GM23248 (cell line): Measurements from ENCODE around the gene RAI1. TPM values are rescaled to one million over a fixed set of nuclear protein-coding genes. Genes with fewer than 3 reads are reported as not detected.
A peak's percentile ranks its signal among the peaks of the same experiment; 100 is the strongest.

Source experiments
- DNase-seq: peaks from one replicate; pipeline ENCODE4 v3.0.0-alpha.2; 2015
- H2AFZ ChIP-seq: fragments of 200-600 bp; sonication (generic); 2 replicates; pipeline ENCODE4 v1.6.1; 2016; ENCODE audit warnings: antibody characterized with exemption
- H3F3A ChIP-seq: fragments of 200-600 bp; sonication (generic); 2 replicates; pipeline ENCODE4 v1.6.1; 2016; ENCODE audit warnings: mild to moderate bottlenecking, antibody characterized with exemption, mixed run types; ENCODE audit not compliant: insufficient read depth
- H3K27ac ChIP-seq: fragments of 200-600 bp; sonication (generic); 2 replicates; pipeline ENCODE4 v1.5.1; 2016; ENCODE audit warnings: mild to moderate bottlenecking
- H3K27me3 ChIP-seq: fragments of 200-600 bp; sonication (generic); replicated peaks from 2 replicates; pipeline ENCODE4 v1.6.1; 2016; ENCODE audit warnings: mild to moderate bottlenecking; ENCODE audit not compliant: insufficient read depth
- H3K36me3 ChIP-seq: fragments of 200-600 bp; sonication (generic); 2 replicates; pipeline ENCODE4 v1.6.1; 2016; ENCODE audit warnings: low read depth, mild to moderate bottlenecking
- H3K4me1 ChIP-seq: fragments of 200-600 bp; sonication (generic); 2 replicates; pipeline ENCODE4 v1.6.1; 2016; ENCODE audit warnings: mild to moderate bottlenecking; ENCODE audit not compliant: insufficient read depth
- H3K4me2 ChIP-seq: fragments of 200-600 bp; sonication (generic); one replicate; pipeline ENCODE4 v1.6.1; 2016; ENCODE audit warnings: mild to moderate bottlenecking; ENCODE audit not compliant: unreplicated experiment
- H3K4me3 ChIP-seq: fragments of 200-600 bp; sonication (generic); 2 replicates; pipeline ENCODE4 v1.5.1; 2016; ENCODE audit warnings: mild to moderate bottlenecking
- H3K79me2 ChIP-seq: fragments of 200-600 bp; sonication (generic); 2 replicates; pipeline ENCODE4 v1.6.1; 2016; ENCODE audit warnings: mild to moderate bottlenecking; ENCODE audit not compliant: insufficient read depth
- H3K9ac ChIP-seq: fragments of 200-600 bp; sonication (generic); 2 replicates; pipeline ENCODE4 v1.6.1; 2016; ENCODE audit warnings: mild to moderate bottlenecking
- H3K9me2 ChIP-seq: fragments of 200-600 bp; sonication (generic); 2 replicates; pipeline ENCODE4 v1.6.1; 2016; ENCODE audit warnings: mixed run types, mild to moderate bottlenecking, moderate library complexity; ENCODE audit not compliant: insufficient read depth
- H3K9me3 ChIP-seq: fragments of 200-600 bp; sonication (generic); one replicate; pipeline ENCODE4 v1.6.1; 2017; ENCODE audit warnings: low read depth
- H4K20me1 ChIP-seq: fragments of 200-600 bp; sonication (generic); 2 replicates; pipeline ENCODE4 v1.6.0; 2016; ENCODE audit not compliant: insufficient read depth
- EZH2 ChIP-seq: fragments of 200-600 bp; sonication (generic); IDR thresholded peaks from 2 replicates; pipeline ENCODE4 v1.6.1; 2018; ENCODE audit warnings: antibody characterized with exemption, mild to moderate bottlenecking; ENCODE audit not compliant: insufficient read depth, poor library complexity, severe bottlenecking
- EZH2phosphoT487 ChIP-seq: fragments of 200-600 bp; sonication (generic); IDR thresholded peaks from 2 replicates; pipeline ENCODE4 v1.6.1; 2018; ENCODE audit warnings: antibody characterized with exemption, moderate library complexity, mild to moderate bottlenecking, low read depth; ENCODE audit not compliant: insufficient read depth
- WGBS, 2 experiments: methylation state at CpG; one replicate each; pipeline ENCODE4 v1.1.6; 2015 to 2017; ENCODE audit warnings: low lambda C conversion rate in 2 of 2, low coverage in 1 of 2; ENCODE audit errors: missing lambda C conversion rate in 2 of 2; 5-methylcytosine and 5-hydroxymethylcytosine counted together
- in situ Hi-C: fragments of 300-500 bp; cut with MboI; formaldehyde crosslinking; loops from 2 replicates; pipeline ENCODE4 v1.15.0; 2020
- microRNA counts: library from miRNA; unstranded; fragments of <30 nt; microRNA quantifications from one replicate; lab custom pipeline; 2016
- microRNA-seq: library from miRNA; unstranded; fragments of <30 nt; microRNA quantifications from one replicate; pipeline ENCODE4, GENCODE V29; 2016; ENCODE audit warnings: borderline number of aligned reads
- polyA plus RNA-seq: library from polyadenylated mRNA; unstranded; fragments of >200 nt; fragmentation: Nextera tagmentation; extraction: Ambion mirVana; gene quantifications from 2 replicates; pipeline ENCODE4 v1.2.1, GENCODE V29; 2016
- small RNA-seq: library from RNA; depleted of rRNA; stranded (forward); fragments of <200 nt; gene quantifications from one replicate; pipeline ENCODE3, GENCODE V24; 2014; ENCODE audit warnings: low read depth, low replicate concordance
- total RNA-seq: library from RNA; depleted of rRNA; stranded (reverse); fragments of >200 nt; shearing (Covaris generic); gene quantifications from 2 replicates; pipeline ENCODE4 v1.2.3, GENCODE V29; 2014; rRNA removed

RAI1 gene
- total and polyA plus RNA-seq, 2 experiments from 2014 or later, result 5.2 to 9.1 TPM

GRCh38 chr17:17856386-17856785 lies 175.1 kb downstream of the RAI1 start:
- Histone ChIP-seq H3K27ac (no peak overlapping the region), H3K9me3 (no peaks in the 10 kb centered on the region), H3K4me3 (no peak overlapping the region), H3K79me2 (no peaks in the 10 kb centered on the region), H3K9me2 (no peaks in the 10 kb centered on the region), H3K9ac (no peak overlapping the region), H3K36me3 (no peaks in the 10 kb centered on the region), H3K27me3 (no peaks in the 10 kb centered on the region), H3K4me2 (no peak overlapping the region), H3K4me1 (peaks cover 18% of the 10 kb centered on the region; the same call in 1 of the 2 replicates), H2AFZ (no peak overlapping the region), H4K20me1 (no peaks in the 10 kb centered on the region), H3F3A (peaks cover 13% of the 10 kb centered on the region)
- no peak for DNase-seq
- TF ChIP-seq EZH2, result no peak
- TF ChIP-seq EZH2phosphoT487, result no peak
- in situ Hi-C loops, result loop anchor here (5.0 to 25.0 kb wide), 2 partner anchors 39 to 169 kb away; partner anchors contain the start of gene RAI1
- 81 to 88% methylated on average over 2 of the region's 2 CpGs for WGBS, 2 experiments

- no peaks in the 10 kb centered on the region for H3K79me2 ChIP-seq
- H3K27ac ChIP-seq, result no peak overlapping the region
- no peak overlapping the region for H3K9ac ChIP-seq
- H3K4me2 ChIP-seq, result no peak overlapping the region
- in situ Hi-C loops, result loop anchor here (5.0 to 25.0 kb wide), 2 partner anchors 40 to 170 kb away; partner anchors contain the start of gene RAI1
- peaks cover 13% of the 10 kb centered on the region for H3F3A ChIP-seq
- no peak for DNase-seq
- H3K4me3 ChIP-seq, result no peak overlapping the region
- no peaks in the 10 kb centered on the region for H3K27me3 ChIP-seq
- no peaks in the 10 kb centered on the region for H3K9me2 ChIP-seq
- no peaks in the 10 kb centered on the region for H3K36me3 ChIP-seq
- WGBS, 2 experiments, result 93 to 96% methylated on average over 4 of the region's 4 CpGs
- no peaks in the 10 kb centered on the region for H3K9me3 ChIP-seq
- H3K4me1 ChIP-seq, result peaks cover 18% of the 10 kb centered on the region; the same call in 1 of the 2 replicates
- TF ChIP-seq EZH2phosphoT487 (no peak), EZH2 (no peak)
- H2AFZ ChIP-seq, result no peak overlapping the region
- H4K20me1 ChIP-seq, result no peaks in the 10 kb centered on the region
Observed at GRCh38 chr17:17857496-17857895, 176.2 kb downstream of the RAI1 start.

- H3K4me2 ChIP-seq, result no peak overlapping the region
- 34 to 35% methylated on average over 9 of the region's 9 CpGs for WGBS, 2 experiments
- no peak overlapping the region for H2AFZ ChIP-seq
- H3K79me2 ChIP-seq, result no peaks in the 10 kb centered on the region
- no peaks in the 10 kb centered on the region for H4K20me1 ChIP-seq
- no peak overlapping the region for H3K27ac ChIP-seq
- H3K9me3 ChIP-seq, result no peaks in the 10 kb centered on the region
- H3K9me2 ChIP-seq, result no peaks in the 10 kb centered on the region
- no peak overlapping the region for H3K4me3 ChIP-seq
- no peak overlapping the region for H3K9ac ChIP-seq
- peaks cover 6% of the 10 kb centered on the region; the same call in 1 of the 2 replicates for H3K36me3 ChIP-seq
- no peaks in the 10 kb centered on the region; the same call in 1 of the 2 replicates for H3F3A ChIP-seq
- in situ Hi-C loops, result loop anchor here (5.0 to 25.0 kb wide), 2 partner anchors 43 to 173 kb away; partner anchors contain the start of gene RAI1
- peak; percentile 70 for DNase-seq
- no peaks in the 10 kb centered on the region for H3K27me3 ChIP-seq
- TF ChIP-seq EZH2, result no peak
- no peak for TF ChIP-seq EZH2phosphoT487
- H3K4me1 ChIP-seq, result peaks cover 10% of the 10 kb centered on the region; the same call in 1 of the 2 replicates
Observed at GRCh38 chr17:17859909-17860765, 178.9 kb downstream of the RAI1 start.

- no peak overlapping the region for H3K4me3 ChIP-seq
- H3K79me2 ChIP-seq, result no peaks in the 10 kb centered on the region
- H3K27ac ChIP-seq, result no peak overlapping the region
- 74 to 76% methylated on average over 5 of the region's 5 CpGs for WGBS, 2 experiments
- H3K36me3 ChIP-seq, result peaks cover 6% of the 10 kb centered on the region; the same call in 1 of the 2 replicates
- no peak overlapping the region for H2AFZ ChIP-seq
- TF ChIP-seq EZH2phosphoT487 (no peak), EZH2 (no peak)
- H4K20me1 ChIP-seq, result no peaks in the 10 kb centered on the region
- no peaks in the 10 kb centered on the region; the same call in 1 of the 2 replicates for H3F3A ChIP-seq
- H3K9me3 ChIP-seq, result no peaks in the 10 kb centered on the region
- H3K9me2 ChIP-seq, result no peaks in the 10 kb centered on the region
- H3K4me1 ChIP-seq, result peaks cover 8% of the 10 kb centered on the region; the same call in 1 of the 2 replicates
- no peak overlapping the region for H3K9ac ChIP-seq
- no peak for DNase-seq
- in situ Hi-C loops, result loop anchor here (25.0 kb wide), 1 partner anchor 173 kb away; the partner anchor contains the start of gene RAI1
- no peaks in the 10 kb centered on the region for H3K27me3 ChIP-seq
- H3K4me2 ChIP-seq, result no peak overlapping the region
Observed at GRCh38 chr17:17860766-17861107, 179.5 kb downstream of the RAI1 start.

MicroRNA genes within 50 kb of the gene (microRNA counts, 767-probe panel; counts per million panel counts)
- microRNA hsa-miR-33b-5p (lab: Ali Mortazavi, UCI), result 447 counts per million, percentile 86 among the panel's probes with 10 or more counts

Small RNAs within 50 kb of the gene (microRNA-seq; reads per million reads assigned to microRNA genes)
- 33.2 reads per million, percentile 35 among the genes with 10 or more reads in this experiment for gene MIR33B
- gene MIR6777, result not detected

Small RNAs within 50 kb of the gene (small RNA-seq; reads per million reads assigned to genes)
- gene MIR33B (not detected), gene MIR6777 (not detected), gene RF02177 (not detected), gene RF02178 (not detected)

Other genes starting within 250 kb of the RAI1 start
- gene MED9, start 204.5 kb upstream of the RAI1 start, total RNA-seq, result 9.6 and 10.3 TPM in 2 replicates
- 9.8 and 10.0 TPM in 2 replicates for gene MED9, start 204.5 kb upstream of the RAI1 start, polyA plus RNA-seq
- gene RASD1, start 185.1 kb upstream of the RAI1 start, total RNA-seq, result 0.89 and 2.2 TPM in 2 replicates
- 1.2 and 1.5 TPM in 2 replicates for gene RASD1, start 185.1 kb upstream of the RAI1 start, polyA plus RNA-seq
- gene PEMT, start 89.8 kb upstream of the RAI1 start, total RNA-seq, result 53.0 and 62.0 TPM in 2 replicates
- 60.4 and 68.7 TPM in 2 replicates for gene PEMT, start 89.8 kb upstream of the RAI1 start, polyA plus RNA-seq
- 34.4 and 36.2 TPM in 2 replicates for gene SREBF1, start 155.5 kb downstream of the RAI1 start, total RNA-seq
- 14.3 and 19.2 TPM in 2 replicates for gene SREBF1, start 155.5 kb downstream of the RAI1 start, polyA plus RNA-seq